Measurements from ENCODE around the gene VTI1B. TPM values are rescaled to one million over a fixed set of nuclear protein-coding genes. Genes with fewer than 3 reads are reported as not detected.

Gene VTI1B
- total and polyA plus RNA-seq, 10 of the 15 experiments (the other 5 are each of a cell fraction or from before 2014, with no cell fraction given) = 15.0 to 117 (median 50.5) TPM

DNA sequence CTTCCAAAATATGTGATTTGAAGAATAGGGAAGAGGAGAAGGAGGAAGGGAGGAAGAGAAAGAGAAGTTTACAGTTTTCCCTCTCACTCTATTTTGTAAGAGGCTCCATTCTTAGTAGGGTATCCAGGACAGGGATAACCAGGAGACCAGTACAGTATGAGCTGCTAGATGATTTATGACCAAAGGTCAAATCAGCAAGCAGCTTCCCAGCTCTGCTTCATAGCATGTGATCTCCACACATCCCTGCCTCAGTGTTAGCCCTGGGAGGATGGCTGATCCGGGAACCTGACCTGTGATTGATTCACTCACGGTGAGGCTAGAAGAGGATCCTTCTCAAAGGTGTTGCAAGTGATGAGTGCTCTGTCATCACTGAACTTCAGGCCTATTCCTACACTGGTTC lies 43.8 kb upstream of the VTI1B start:
- POLR2A ChIA-PET = no interaction called here
- in situ Hi-C loops (cut with MboI) (no loop called here), intact Hi-C loops (cut with micrococcal nuclease; ENCODE audit: unreplicated experiment) (no loop called here)
- no peak overlapping the region for H3K9ac ChIP-seq (ENCODE audit: control insufficient read depth, insufficient read depth, low read length)
- ATAC-seq = no peak
- CTCF ChIA-PET = interaction anchor here (1.1 kb wide), 1 partner anchor 191 kb away, joined by 3 read pairs; no protein-coding TSS in a partner anchor
- H4K20me1 ChIP-seq (ENCODE audit: control insufficient read depth, insufficient read depth) = no peaks in the 10 kb centered on the region
- no peak overlapping the region for H2AFZ ChIP-seq (ENCODE audit: control insufficient read depth, low read depth, low read length)
- no peak overlapping the region for H3K27ac ChIP-seq (ENCODE audit: control insufficient read depth, insufficient read depth)
- H3K4me3 ChIP-seq = no peak overlapping the region
- FAIRE-seq = no peak
- SMC1A ChIA-PET (ENCODE audit: uncharacterized antibody, unreplicated experiment) = interaction anchor here (1.4 to 1.8 kb wide), 3 partner anchors 9 to 20 kb away, joined by 3 to 6 read pairs (median 3); no protein-coding TSS in a partner anchor
- no peaks in the 10 kb centered on the region for H3K36me3 ChIP-seq (ENCODE audit: control insufficient read depth in 2 of 2, insufficient read depth in 2 of 2, low read length in 1 of 2)
- 61% methylated on average over 2 of the region's 2 CpGs for WGBS (ENCODE audit: insufficient coverage, insufficient replicate concordance, low lambda C conversion rate, missing lambda C conversion rate)
- no peaks in the 10 kb centered on the region; the same call in 1 of the 2 replicates for H3K4me1 ChIP-seq (ENCODE audit: control insufficient read depth, insufficient read depth, low read length)
- TF ChIP-seq, protein P1, sequence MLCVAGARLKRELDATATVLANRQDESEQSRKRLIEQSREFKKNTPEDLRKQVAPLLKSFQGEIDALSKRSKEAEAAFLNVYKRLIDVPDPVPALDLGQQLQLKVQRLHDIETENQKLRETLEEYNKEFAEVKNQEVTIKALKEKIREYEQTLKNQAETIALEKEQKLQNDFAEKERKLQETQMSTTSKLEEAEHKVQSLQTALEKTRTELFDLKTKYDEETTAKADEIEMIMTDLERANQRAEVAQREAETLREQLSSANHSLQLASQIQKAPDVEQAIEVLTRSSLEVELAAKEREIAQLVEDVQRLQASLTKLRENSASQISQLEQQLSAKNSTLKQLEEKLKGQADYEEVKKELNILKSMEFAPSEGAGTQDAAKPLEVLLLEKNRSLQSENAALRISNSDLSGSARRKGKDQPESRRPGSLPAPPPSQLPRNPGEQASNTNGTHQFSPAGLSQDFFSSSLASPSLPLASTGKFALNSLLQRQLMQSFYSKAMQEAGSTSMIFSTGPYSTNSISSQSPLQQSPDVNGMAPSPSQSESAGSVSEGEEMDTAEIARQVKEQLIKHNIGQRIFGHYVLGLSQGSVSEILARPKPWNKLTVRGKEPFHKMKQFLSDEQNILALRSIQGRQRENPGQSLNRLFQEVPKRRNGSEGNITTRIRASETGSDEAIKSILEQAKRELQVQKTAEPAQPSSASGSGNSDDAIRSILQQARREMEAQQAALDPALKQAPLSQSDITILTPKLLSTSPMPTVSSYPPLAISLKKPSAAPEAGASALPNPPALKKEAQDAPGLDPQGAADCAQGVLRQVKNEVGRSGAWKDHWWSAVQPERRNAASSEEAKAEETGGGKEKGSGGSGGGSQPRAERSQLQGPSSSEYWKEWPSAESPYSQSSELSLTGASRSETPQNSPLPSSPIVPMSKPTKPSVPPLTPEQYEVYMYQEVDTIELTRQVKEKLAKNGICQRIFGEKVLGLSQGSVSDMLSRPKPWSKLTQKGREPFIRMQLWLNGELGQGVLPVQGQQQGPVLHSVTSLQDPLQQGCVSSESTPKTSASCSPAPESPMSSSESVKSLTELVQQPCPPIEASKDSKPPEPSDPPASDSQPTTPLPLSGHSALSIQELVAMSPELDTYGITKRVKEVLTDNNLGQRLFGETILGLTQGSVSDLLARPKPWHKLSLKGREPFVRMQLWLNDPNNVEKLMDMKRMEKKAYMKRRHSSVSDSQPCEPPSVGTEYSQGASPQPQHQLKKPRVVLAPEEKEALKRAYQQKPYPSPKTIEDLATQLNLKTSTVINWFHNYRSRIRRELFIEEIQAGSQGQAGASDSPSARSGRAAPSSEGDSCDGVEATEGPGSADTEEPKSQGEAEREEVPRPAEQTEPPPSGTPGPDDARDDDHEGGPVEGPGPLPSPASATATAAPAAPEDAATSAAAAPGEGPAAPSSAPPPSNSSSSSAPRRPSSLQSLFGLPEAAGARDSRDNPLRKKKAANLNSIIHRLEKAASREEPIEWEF (IDR thresholded peaks at IDR 0.05; ENCODE audit: insufficient replicate concordance, low read depth, low read length) = no peak
- TF ChIP-seq SMAD5 (IDR thresholded peaks at IDR 0.05; ENCODE audit: low read depth) = no peak
- TF ChIP-seq CBX3 (IDR thresholded peaks at IDR 0.05; ENCODE audit: borderline replicate concordance, low read depth) = no peak
- no peak for TF ChIP-seq TBL1XR1 (IDR thresholded peaks at IDR 0.05; ENCODE audit: low read depth, low read length)
- no peak for TF ChIP-seq SREBF1 (IDR thresholded peaks at IDR 0.05; ENCODE audit: low read length)
- no peak for TF ChIP-seq ZNF207 (IDR thresholded peaks at IDR 0.05; ENCODE audit: borderline replicate concordance)
- TF ChIP-seq ZZZ3 (IDR thresholded peaks at IDR 0.05; ENCODE audit: control insufficient read depth, insufficient read length, low read depth) = no peak
- no peak for TF ChIP-seq BACH1 (IDR thresholded peaks at IDR 0.05; ENCODE audit: borderline replicate concordance)
- no peak for TF ChIP-seq RAD51 (IDR thresholded peaks at IDR 0.05)
- no peak for TF ChIP-seq MTA2 (IDR thresholded peaks at IDR 0.05; ENCODE audit: low read depth)
- no peak for TF ChIP-seq ZNF622 (IDR thresholded peaks at IDR 0.05)
- no peak overlapping the region for H3K4me2 ChIP-seq (ENCODE audit: control insufficient read depth, insufficient read depth)
- no peaks in the 10 kb centered on the region for H3K79me2 ChIP-seq (ENCODE audit: control insufficient read depth, insufficient read depth, low read length)
- RAD21 ChIA-PET (ENCODE audit: unreplicated experiment) = no interaction called here
- DNase-seq (ENCODE audit: low read depth, low spot score) = no peak
- no peaks in the 10 kb centered on the region for H3K9me3 ChIP-seq (replicated peaks; ENCODE audit: control insufficient read depth, insufficient read depth, low read length)
- BruUV-seq (replicated peaks) = no TSS peak
- H3K27me3 ChIP-seq (replicated peaks in 1 of 2; ENCODE audit: control insufficient read depth in 2 of 2, insufficient read depth in 2 of 2, low read length in 1 of 2) = no peaks in the 10 kb centered on the region

Data from GM12878 (cell line).